NCI-H1930 (cell line): Measurements from ENCODE around the gene MAPK1.
"Not testable (repeated sequence)": the region's sequence is repeated elsewhere in the genome, so short reads cannot be mapped to it uniquely, and the experiment has no call there.

Experiments
- DNase-seq, 2 experiments: peaks; one replicate each; lab custom pipeline; 2025; lab: John Stamatoyannopoulos, UW

The MAPK1 gene

GRCh38 chr22:21725956-21726649 is 141.3 kb downstream of the MAPK1 start:
- no peak for DNase-seq

GRCh38 chr22:21724496-21724895 is 142.9 kb downstream of the MAPK1 start:
- not testable (repeated sequence) for DNase-seq

- DNase-seq = not testable (repeated sequence)
Measured at GRCh38 chr22:21721195-21721852, 146.1 kb downstream of the MAPK1 start.

- DNase-seq = not testable (repeated sequence)
Measured at GRCh38 chr22:21720191-21720859, 147.1 kb downstream of the MAPK1 start.

GRCh38 chr22:21719024-21719423 is 148.4 kb downstream of the MAPK1 start:
- no peak for DNase-seq

- no peak for DNase-seq
Measured at GRCh38 chr22:21718499-21718898, 148.9 kb downstream of the MAPK1 start.

GRCh38 chr22:21716395-21717122 is 150.9 kb downstream of the MAPK1 start:
- DNase-seq = not testable (repeated sequence)

GRCh38 chr22:21714786-21715185 is 152.7 kb downstream of the MAPK1 start:
- no peak for DNase-seq

- no peak for DNase-seq
Measured at GRCh38 chr22:21714059-21714770, 153.2 kb downstream of the MAPK1 start.

GRCh38 chr22:21713428-21714058 is 153.9 kb downstream of the MAPK1 start:
- DNase-seq = no peak

GRCh38 chr22:21712751-21713427 is 154.6 kb downstream of the MAPK1 start:
- DNase-seq = peak; percentile 18 to 20

GRCh38 chr22:21711851-21712250 is 155.6 kb downstream of the MAPK1 start:
- DNase-seq = no peak

- DNase-seq = no peak
Measured at GRCh38 chr22:21710156-21710555, 157.3 kb downstream of the MAPK1 start.

GRCh38 chr22:21709688-21710087 is 157.8 kb downstream of the MAPK1 start:
- DNase-seq = no peak

GRCh38 chr22:21708960-21709359 is 158.5 kb downstream of the MAPK1 start:
- no peak for DNase-seq

- DNase-seq = no peak
Measured at GRCh38 chr22:21707677-21708076, 159.8 kb downstream of the MAPK1 start.
